Measurements from ENCODE around the gene FRRS1.
A peak's percentile ranks its signal among the peaks of the same experiment; 100 is the strongest.
"Not testable (repeated sequence)": the region's sequence is repeated elsewhere in the genome, so short reads cannot be mapped to it uniquely, and the experiment has no call there.

Gene FRRS1

DNA sequence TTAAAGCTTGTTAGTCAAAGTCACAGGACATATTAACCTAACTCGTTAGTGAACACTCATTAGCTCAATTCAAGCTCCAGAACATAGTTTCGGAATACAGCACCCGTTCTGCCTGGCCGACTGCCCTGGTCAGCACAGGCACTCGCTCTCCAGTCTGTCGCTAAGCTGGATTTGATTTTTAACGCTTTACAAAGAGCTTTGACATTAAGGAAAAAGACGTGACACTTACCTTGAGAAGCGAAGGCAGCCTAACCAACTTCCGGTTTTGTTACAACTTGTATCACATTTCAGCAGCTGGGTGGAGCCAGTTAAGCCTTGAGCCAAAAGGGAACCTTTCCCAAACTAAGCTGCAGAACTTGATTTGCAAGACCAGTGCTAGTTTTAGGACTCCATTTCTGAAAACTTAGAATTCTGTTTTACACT, at the start of gene FRRS1:
Gene FRRS1, minus strand, starts transcription at position 258 of the 423 bp plus-strand sequence. CDS start 17,867 bp downstream, outside the sequence.
- peak; percentile 88 for DNase-seq

- no peak for DNase-seq
These were observed 48.0 kb upstream of the FRRS1 start for GRCh38 chr1:99814373-99814900.

DNA sequence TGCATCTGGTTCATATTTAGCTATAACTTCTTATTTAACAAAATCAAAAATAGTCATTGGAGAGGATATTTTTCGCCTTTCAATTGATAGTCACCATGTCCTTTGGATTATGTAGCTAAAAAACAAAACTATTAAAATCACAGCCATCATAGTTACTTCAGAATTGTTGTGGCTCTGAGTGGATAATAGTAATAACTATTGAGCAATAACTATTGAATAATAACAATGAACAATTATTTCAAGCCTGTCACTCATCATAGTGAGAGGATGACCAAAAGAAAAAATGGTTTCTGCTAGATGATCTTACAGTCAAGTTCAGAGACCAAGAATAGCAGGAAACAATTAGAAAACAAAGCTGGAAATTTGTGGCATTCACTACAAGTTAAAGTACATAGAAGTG, 45.3 kb upstream of the FRRS1 start:
- no peak for DNase-seq

DNA sequence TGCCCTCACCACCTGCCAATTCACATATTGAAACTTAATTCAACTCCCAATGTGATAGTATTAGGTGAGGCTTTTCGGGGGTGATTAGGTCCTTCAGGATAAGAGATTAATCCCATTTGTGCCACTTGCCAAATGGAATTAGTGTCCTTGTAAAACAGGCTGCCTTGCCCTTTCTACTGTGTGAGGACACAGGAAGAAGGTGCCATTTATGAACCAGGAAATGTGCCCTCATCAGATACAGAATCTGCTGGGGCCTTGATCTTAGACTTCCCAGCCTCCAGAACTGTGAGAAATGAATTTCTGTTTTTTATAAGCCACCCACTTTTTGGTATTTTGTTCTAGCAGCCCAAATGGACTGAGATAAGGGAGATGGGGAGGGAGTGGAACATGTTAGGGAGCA, 44.6 kb upstream of the FRRS1 start:
- no peak for DNase-seq

DNA sequence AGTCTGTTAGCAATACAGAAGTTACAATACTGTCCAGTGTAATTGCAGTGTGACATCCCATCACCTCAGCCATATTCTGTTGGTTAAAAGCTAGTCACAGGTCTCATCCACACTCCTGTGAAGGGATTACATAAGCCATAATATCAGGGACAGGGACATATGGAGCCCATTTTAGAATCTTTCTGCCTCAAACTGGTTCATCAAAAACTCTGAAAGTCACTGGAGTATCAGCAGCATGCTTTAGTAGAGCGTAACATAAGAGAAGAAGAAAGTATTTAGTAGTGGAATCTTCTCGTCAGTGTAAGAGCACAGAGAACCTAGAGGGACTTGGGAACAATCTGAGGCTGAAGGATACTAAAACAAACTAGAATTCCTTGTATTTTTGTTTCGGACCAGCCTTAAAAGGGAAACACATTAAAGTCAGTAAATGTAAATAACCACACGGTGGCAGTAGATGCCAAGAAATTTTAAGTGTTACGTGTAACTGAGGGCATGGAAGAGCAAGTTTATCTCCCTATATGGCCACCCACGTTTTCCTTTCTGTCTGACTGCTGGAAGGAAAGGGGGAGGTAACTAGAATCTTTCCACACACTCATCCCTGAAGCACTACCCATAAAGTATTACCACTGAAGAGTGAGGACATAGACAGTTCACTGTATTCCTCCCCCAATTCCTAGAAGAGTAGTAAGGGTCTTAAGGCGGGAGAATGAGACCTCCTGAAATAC, 42.1 kb upstream of the FRRS1 start:
- peak; percentile 71 for DNase-seq

GRCh38 chr1:99806882-99807281, 40.4 kb upstream of the FRRS1 start:
- no peak for DNase-seq

GRCh38 chr1:99801584-99801983, 35.1 kb upstream of the FRRS1 start:
- no peak for DNase-seq

DNA sequence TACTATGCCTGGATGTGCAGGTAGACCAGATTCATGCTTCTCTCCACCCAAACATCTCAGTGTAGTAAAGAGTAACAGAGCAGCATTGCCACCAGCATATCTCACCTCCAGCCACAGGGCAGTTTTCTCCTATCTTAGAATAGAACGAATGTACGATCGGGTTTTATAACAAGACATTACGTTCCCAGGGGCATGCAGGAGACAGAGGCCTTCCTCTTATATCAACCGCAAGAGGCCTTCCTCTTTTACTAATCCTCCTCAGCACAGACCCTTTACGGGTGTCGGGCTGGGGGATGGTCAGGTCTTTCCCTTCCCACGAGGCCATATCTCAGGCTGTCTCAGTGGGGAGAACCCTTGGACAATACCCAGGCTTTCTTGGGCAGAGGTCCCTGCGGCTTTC, 27.4 kb upstream of the FRRS1 start:
- DNase-seq: not testable (repeated sequence)

DNA sequence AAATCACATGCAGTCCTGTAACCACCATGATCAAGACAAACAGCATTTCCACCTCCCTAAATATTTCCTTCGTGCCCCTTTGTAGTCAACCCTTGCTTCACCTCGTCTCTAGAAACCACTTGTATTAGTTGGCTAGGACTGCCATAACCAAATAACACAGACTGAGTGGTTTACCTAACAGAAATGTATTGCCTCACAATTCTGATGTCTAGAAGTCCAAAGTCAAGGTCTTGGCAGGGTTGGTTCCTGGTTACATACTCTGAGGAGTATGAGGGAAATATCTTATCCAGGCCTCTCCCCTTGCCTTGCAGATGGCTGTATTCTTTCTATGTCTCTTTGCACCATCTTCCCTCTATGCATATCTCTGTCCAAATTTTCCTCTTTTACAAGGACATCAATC, 23.3 kb upstream of the FRRS1 start:
- DNase-seq: no peak

GRCh38 chr1:99788896-99789295, 22.5 kb upstream of the FRRS1 start:
- no peak for DNase-seq

GRCh38 chr1:99786751-99787501, 20.5 kb upstream of the FRRS1 start:
- DNase-seq: no peak

- no peak for DNase-seq
These were observed 18.4 kb upstream of the FRRS1 start for GRCh38 chr1:99784809-99785255.

DNA sequence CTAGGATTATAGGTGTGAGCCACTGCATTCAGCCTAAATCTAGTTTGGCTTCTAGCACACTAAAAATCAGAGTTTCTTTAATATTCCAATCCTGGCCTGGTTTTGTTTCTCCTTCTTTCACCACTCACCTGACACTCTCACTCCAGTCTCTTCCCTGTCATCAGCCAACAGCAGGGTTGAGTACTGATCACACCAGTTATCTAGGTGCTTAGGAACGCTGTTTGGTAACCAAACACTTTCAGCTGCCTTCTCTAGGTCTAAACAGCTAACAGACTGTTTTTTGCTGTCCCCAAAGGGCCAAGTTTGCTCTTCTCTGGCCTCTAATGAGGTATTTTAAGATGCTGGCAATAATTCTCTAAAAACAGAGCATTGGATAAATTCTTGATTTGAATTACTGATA, 17.7 kb upstream of the FRRS1 start:
- DNase-seq: no peak

GRCh38 chr1:99782920-99783319, 16.5 kb upstream of the FRRS1 start:
- DNase-seq: no peak

DNA sequence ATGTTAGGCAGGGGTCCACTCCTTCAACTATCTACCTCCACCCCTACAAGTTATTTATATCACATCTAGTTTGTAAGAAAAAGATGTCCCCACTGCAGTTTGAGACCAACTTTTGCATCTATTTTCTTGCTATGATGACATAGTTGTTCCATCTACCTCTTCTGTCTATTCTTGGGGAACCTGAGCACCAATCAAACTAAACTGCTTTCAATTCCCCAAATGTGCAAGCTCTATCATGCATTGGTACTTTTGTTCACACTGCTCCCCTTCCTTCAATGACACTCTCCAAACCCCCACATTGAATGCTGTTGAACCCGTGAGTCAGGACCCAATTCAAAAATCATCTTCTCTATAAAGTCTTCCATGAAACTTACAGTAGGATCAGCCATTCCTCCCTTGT, 16.0 kb upstream of the FRRS1 start:
- no peak for DNase-seq

- DNase-seq: no peak
These were observed 15.4 kb upstream of the FRRS1 start for GRCh38 chr1:99781798-99782197.

DNA sequence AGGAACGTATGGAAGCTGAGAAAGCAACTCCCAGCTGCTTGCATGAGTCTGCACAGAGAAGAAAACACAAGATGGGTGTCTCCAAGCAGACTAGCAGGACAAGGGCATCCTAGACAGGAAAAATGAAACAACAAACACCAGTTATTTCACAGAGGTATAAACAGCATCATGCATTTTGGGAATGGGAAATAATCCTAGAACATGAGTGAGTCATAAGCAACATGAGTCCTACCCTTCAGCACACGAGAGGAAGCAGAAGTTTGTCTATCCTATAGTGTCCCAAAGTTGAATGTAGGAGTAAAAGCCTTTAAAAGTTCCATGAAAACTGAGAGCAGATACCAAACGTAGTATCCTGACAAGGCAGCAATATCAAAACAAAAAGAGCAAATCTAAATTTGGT, 11.3 kb upstream of the FRRS1 start:
- DNase-seq: no peak

DNA sequence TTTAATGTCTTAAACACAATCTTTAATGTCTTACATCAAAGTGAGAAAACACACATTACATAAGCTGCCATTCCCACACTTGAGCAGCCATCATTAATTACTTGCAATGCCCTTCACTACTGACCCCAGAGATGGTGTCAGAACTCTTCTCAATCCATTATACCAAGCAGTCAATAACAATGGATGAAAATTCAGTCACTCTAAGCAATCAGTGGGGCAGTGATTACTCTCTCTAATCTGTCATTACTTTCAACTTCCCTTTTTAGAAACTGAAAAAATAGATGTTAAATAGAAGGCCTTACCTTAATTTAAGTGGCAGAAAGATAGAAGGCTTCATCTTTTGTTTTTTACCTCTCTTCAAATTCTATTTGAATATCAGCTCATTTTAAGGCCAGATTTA, 9.7 kb upstream of the FRRS1 start:
- DNase-seq: no peak

DNA sequence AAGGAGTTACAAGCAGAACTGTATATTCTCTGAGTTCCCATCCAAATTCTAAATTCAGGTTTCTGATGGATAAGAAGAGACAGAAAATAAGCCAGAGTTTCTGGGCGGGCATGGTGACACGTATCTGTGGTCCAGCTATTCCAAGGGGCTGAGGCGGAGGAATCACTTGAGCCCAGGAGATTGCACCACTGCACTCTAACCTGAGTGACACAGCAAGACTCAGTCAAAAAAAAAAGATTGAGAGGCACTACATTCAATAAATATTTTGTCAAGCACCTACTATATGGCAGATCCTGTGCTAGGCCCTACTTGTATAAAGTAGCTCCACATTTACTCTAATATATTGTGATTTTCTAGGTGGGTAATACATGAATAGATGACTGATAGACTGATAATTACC, 6.4 kb upstream of the FRRS1 start:
- no peak for DNase-seq

GRCh38 chr1:99771513-99771918, 5.1 kb upstream of the FRRS1 start:
- DNase-seq: no peak

GRCh38 chr1:99768524-99769245, 2.2 kb upstream of the FRRS1 start:
- no peak for DNase-seq

- DNase-seq: no peak
These were observed 1.7 kb upstream of the FRRS1 start for GRCh38 chr1:99768104-99768503.

DNA sequence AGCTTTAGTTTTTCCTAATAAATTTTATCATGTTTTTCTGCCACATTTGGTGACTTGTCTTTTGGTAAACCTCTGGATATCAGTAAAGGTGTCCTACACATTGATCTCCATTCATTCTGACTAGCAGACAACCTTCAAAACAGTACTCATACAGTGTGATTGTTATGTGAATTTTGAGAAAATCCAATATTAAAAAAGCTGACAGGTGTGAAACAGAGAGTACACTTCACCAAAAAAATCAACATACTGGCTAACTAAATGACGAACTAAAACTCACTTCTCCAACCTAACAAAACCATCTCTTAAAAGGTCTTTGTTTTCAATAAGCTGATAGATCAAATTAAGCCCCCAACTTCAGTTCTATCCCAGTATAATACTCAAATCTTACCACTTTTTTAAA, 1.5 kb downstream of the FRRS1 start:
- no peak for DNase-seq

- DNase-seq: no peak
These were observed 2.0 kb downstream of the FRRS1 start for GRCh38 chr1:99764439-99764838.

Measured in islet precursor cell (in vitro differentiated cells).